ENCODE measurements around the gene EMP1.
"Not testable (repeated sequence)": the region's sequence is repeated elsewhere in the genome, so short reads cannot be mapped to it uniquely, and the experiment has no call there.

The EMP1 gene

GRCh38 chr12:13256692-13257045 is 60.1 kb downstream of the EMP1 start:
- H3K4me3 ChIP-seq (ENCODE audit: low read length in 2 of 2), result no peak overlapping the region
- H3K9ac ChIP-seq (ENCODE audit: low read length in 2 of 2), result no peak overlapping the region
- H3K27ac ChIP-seq (ENCODE audit: low read length), result no peak overlapping the region
- no peaks in the 10 kb centered on the region for H3K27me3 ChIP-seq (ENCODE audit: control insufficient read depth in 1 of 2, insufficient read depth in 2 of 2, low read length in 2 of 2)
- no peaks in the 10 kb centered on the region for H3K36me3 ChIP-seq (ENCODE audit: control insufficient read depth in 2 of 2, insufficient read depth in 2 of 2, low read length in 2 of 2)
- H3K4me1 ChIP-seq (ENCODE audit: control insufficient read depth, insufficient read depth, low read length), result peaks cover 5% of the 10 kb centered on the region
- H3K9me3 ChIP-seq (ENCODE audit: control insufficient read depth in 2 of 2, low read length in 2 of 2), result no peaks in the 10 kb centered on the region

- no peak overlapping the region for H3K4me3 ChIP-seq (ENCODE audit: low read length in 2 of 2)
- H3K27me3 ChIP-seq (ENCODE audit: control insufficient read depth in 1 of 2, insufficient read depth in 2 of 2, low read length in 2 of 2), result no peaks in the 10 kb centered on the region
- no peaks in the 10 kb centered on the region for H3K9me3 ChIP-seq (ENCODE audit: control insufficient read depth in 2 of 2, low read length in 2 of 2)
- no peak overlapping the region for H3K9ac ChIP-seq (ENCODE audit: low read length in 2 of 2)
- no peak overlapping the region for H3K27ac ChIP-seq (ENCODE audit: low read length)
- peaks cover 5% of the 10 kb centered on the region for H3K4me1 ChIP-seq (ENCODE audit: control insufficient read depth, insufficient read depth, low read length)
- no peaks in the 10 kb centered on the region for H3K36me3 ChIP-seq (ENCODE audit: control insufficient read depth in 2 of 2, insufficient read depth in 2 of 2, low read length in 2 of 2)
Observed at GRCh38 chr12:13257356-13257875, 60.9 kb downstream of the EMP1 start.

GRCh38 chr12:13258197-13258596 is 61.7 kb downstream of the EMP1 start:
- H3K9ac ChIP-seq (ENCODE audit: low read length in 2 of 2), result no peak overlapping the region
- no peaks in the 10 kb centered on the region for H3K36me3 ChIP-seq (ENCODE audit: control insufficient read depth in 2 of 2, insufficient read depth in 2 of 2, low read length in 2 of 2)
- H3K4me1 ChIP-seq (ENCODE audit: control insufficient read depth, insufficient read depth, low read length), result peaks cover 5% of the 10 kb centered on the region

GRCh38 chr12:13258717-13259119 is 62.2 kb downstream of the EMP1 start:
- Histone ChIP-seq H3K27ac (ENCODE audit: low read length) (no peak overlapping the region), H3K9ac (ENCODE audit: low read length in 2 of 2) (no peak overlapping the region), H3K36me3 (ENCODE audit: control insufficient read depth in 2 of 2, insufficient read depth in 2 of 2, low read length in 2 of 2) (no peaks in the 10 kb centered on the region), H3K27me3 (ENCODE audit: control insufficient read depth in 1 of 2, insufficient read depth in 2 of 2, low read length in 2 of 2) (no peaks in the 10 kb centered on the region), H3K4me3 (ENCODE audit: low read length in 2 of 2) (no peak overlapping the region), H3K9me3 (ENCODE audit: control insufficient read depth in 2 of 2, low read length in 2 of 2) (no peaks in the 10 kb centered on the region), H3K4me1 (ENCODE audit: control insufficient read depth, insufficient read depth, low read length) (peaks cover 5% of the 10 kb centered on the region)

More at GRCh38 chr12:13258197-13258596, 61.7 kb downstream of the EMP1 start:
- no peaks in the 10 kb centered on the region for H3K9me3 ChIP-seq (ENCODE audit: control insufficient read depth in 2 of 2, low read length in 2 of 2)
- H3K4me3 ChIP-seq (ENCODE audit: low read length in 2 of 2), result no peak overlapping the region
- H3K27ac ChIP-seq (ENCODE audit: low read length), result no peak overlapping the region
- no peaks in the 10 kb centered on the region for H3K27me3 ChIP-seq (ENCODE audit: control insufficient read depth in 1 of 2, insufficient read depth in 2 of 2, low read length in 2 of 2)

GRCh38 chr12:13259625-13260024 is 63.1 kb downstream of the EMP1 start:
- H3K4me3 ChIP-seq (ENCODE audit: low read length in 2 of 2); H3K9ac ChIP-seq (ENCODE audit: low read length in 2 of 2); H3K27me3 ChIP-seq (ENCODE audit: control insufficient read depth in 1 of 2, insufficient read depth in 2 of 2, low read length in 2 of 2); H3K27ac ChIP-seq (ENCODE audit: low read length); H3K9me3 ChIP-seq (ENCODE audit: control insufficient read depth in 2 of 2, low read length in 2 of 2); H3K36me3 ChIP-seq (ENCODE audit: control insufficient read depth in 2 of 2, insufficient read depth in 2 of 2, low read length in 2 of 2); H3K4me1 ChIP-seq (ENCODE audit: control insufficient read depth, insufficient read depth, low read length): not testable (repeated sequence)

GRCh38 chr12:13267826-13268225 is 71.3 kb downstream of the EMP1 start:
- not testable (repeated sequence) for H3K36me3 ChIP-seq (ENCODE audit: control insufficient read depth in 2 of 2, insufficient read depth in 2 of 2, low read length in 2 of 2); H3K9ac ChIP-seq (ENCODE audit: low read length in 2 of 2); H3K27me3 ChIP-seq (ENCODE audit: control insufficient read depth in 1 of 2, insufficient read depth in 2 of 2, low read length in 2 of 2); H3K4me1 ChIP-seq (ENCODE audit: control insufficient read depth, insufficient read depth, low read length); H3K9me3 ChIP-seq (ENCODE audit: control insufficient read depth in 2 of 2, low read length in 2 of 2); H3K27ac ChIP-seq (ENCODE audit: low read length); H3K4me3 ChIP-seq (ENCODE audit: low read length in 2 of 2)

GRCh38 chr12:13268581-13268980 is 72.1 kb downstream of the EMP1 start:
- no peaks in the 10 kb centered on the region for H3K4me1 ChIP-seq (ENCODE audit: control insufficient read depth, insufficient read depth, low read length)
- no peaks in the 10 kb centered on the region for H3K36me3 ChIP-seq (ENCODE audit: control insufficient read depth in 2 of 2, insufficient read depth in 2 of 2, low read length in 2 of 2)
- H3K27ac ChIP-seq (ENCODE audit: low read length), result no peak overlapping the region
- H3K27me3 ChIP-seq (ENCODE audit: control insufficient read depth in 1 of 2, insufficient read depth in 2 of 2, low read length in 2 of 2), result no peaks in the 10 kb centered on the region
- no peaks in the 10 kb centered on the region for H3K9me3 ChIP-seq (ENCODE audit: control insufficient read depth in 2 of 2, low read length in 2 of 2)
- no peak overlapping the region for H3K4me3 ChIP-seq (ENCODE audit: low read length in 2 of 2)
- no peak overlapping the region for H3K9ac ChIP-seq (ENCODE audit: low read length in 2 of 2)
